Muscle of back (tissue), 13 donors: Measurements from ENCODE around the gene SCAMP3. TPM values are rescaled to one million over a fixed set of nuclear protein-coding genes. Genes with fewer than 3 reads are reported as not detected.
"Not testable (repeated sequence)": the region's sequence is repeated elsewhere in the genome, so short reads cannot be mapped to it uniquely, and the experiment has no call there.

Source experiments
- DNase-seq, 3 donors: peaks; one replicate each; pipeline versions ENCODE4 v3.0.0 to v3.0.0-alpha.2; 2013
- long read RNA-seq, 9 donors: transcript quantifications; one replicate each; lab custom pipeline, GENCODE V29; 2026
- polyA plus RNA-seq, 10 donors: library from polyadenylated mRNA; unstranded; fragments of 120-200 nt; gene quantifications; one replicate each; pipeline ENCODE4 v1.2.1, GENCODE V29; 2013; ENCODE audit not compliant: insufficient read length in 10 of 10

Gene SCAMP3
- 10 to 100 TPM; 39.1 to 50.0 (median 40.8) TPM for polyA plus RNA-seq
- long read RNA-seq, donor 1, transcript SCAMP3-201 (9 exons, 1,446 nt), result major isoform, 7 of 12 reads
- long read RNA-seq, donor 1, partial matches to known transcripts, result 0 of 12 reads
- long read RNA-seq, donor 1, other reads (novel, unspliced or antisense), result 0 of 12 reads
- long read RNA-seq, donor 2, transcript SCAMP3-201 (9 exons, 1,446 nt), result major isoform, 9 of 12 reads
- long read RNA-seq, donor 2, partial matches to known transcripts, result 0 of 12 reads
- long read RNA-seq, donor 2, other reads (novel, unspliced or antisense), result 0 of 12 reads
- long read RNA-seq, donor 3, result 0 reads
- long read RNA-seq, donor 4, transcript SCAMP3-201 (9 exons, 1,446 nt), result major isoform, 6 of 10 reads
- long read RNA-seq, donor 4, partial matches to known transcripts, result 0 of 10 reads
- long read RNA-seq, donor 4, other reads (novel, unspliced or antisense), result 0 of 10 reads
- long read RNA-seq, donor 5, transcript SCAMP3-201 (9 exons, 1,446 nt), result major isoform, 8 of 10 reads
- long read RNA-seq, donor 5, partial matches to known transcripts, result 0 of 10 reads
- long read RNA-seq, donor 5, other reads (novel, unspliced or antisense), result 0 of 10 reads
- long read RNA-seq, donor 6, transcript SCAMP3-201 (9 exons, 1,446 nt), result major isoform, 15 of 19 reads
- long read RNA-seq, donor 6, partial matches to known transcripts, result 0 of 19 reads
- long read RNA-seq, donor 6, other reads (novel, unspliced or antisense), result 0 of 19 reads
- long read RNA-seq, donor 7, transcript SCAMP3-201 (9 exons, 1,446 nt), result major isoform, 6 of 13 reads
- long read RNA-seq, donor 7, partial matches to known transcripts, result 6 of 13 reads
- long read RNA-seq, donor 7, other reads (novel, unspliced or antisense), result 0 of 13 reads
- long read RNA-seq, donor 8, transcript SCAMP3-201 (9 exons, 1,446 nt), result major isoform, 6 of 11 reads
- long read RNA-seq, donor 8, partial matches to known transcripts, result 0 of 11 reads
- long read RNA-seq, donor 8, other reads (novel, unspliced or antisense), result 0 of 11 reads
- long read RNA-seq, donor 9, partial matches to known transcripts, result 0 of 1 reads
- long read RNA-seq, donor 9, other reads (novel, unspliced or antisense), result 0 of 1 reads

GRCh38 chr1:155261852-155262673 is at the start of gene SCAMP3:
Gene SCAMP3, minus strand, starts transcription at chr1:155262360. Its CDS starts 209 bp downstream, at chr1:155262151.
- peak; percentile 96 to 98 (median 98) for DNase-seq

- DNase-seq, result no peak
These were observed 47.4 kb upstream of the SCAMP3 start for GRCh38 chr1:155309423-155310021.

- peak; percentile 99 to 100 (median 99) for DNase-seq
These were observed 46.6 kb upstream of the SCAMP3 start, which contains the start of gene FDPS for GRCh38 chr1:155308493-155309422. Gene FDPS, plus strand, starts transcription at chr1:155308866. Its CDS starts 924 bp downstream, at chr1:155309790.

- DNase-seq, result peak; percentile 28 to 72 (median 45)
These were observed 45.1 kb upstream of the SCAMP3 start for GRCh38 chr1:155307247-155307740.

- no peak for DNase-seq
These were observed 43.8 kb upstream of the SCAMP3 start for GRCh38 chr1:155305881-155306391.

GRCh38 chr1:155304558-155305063 is 42.5 kb upstream of the SCAMP3 start:
- no peak for DNase-seq

GRCh38 chr1:155301342-155301841 is 39.2 kb upstream of the SCAMP3 start, which contains the start of gene PKLR:
Gene PKLR, minus strand, starts transcription at chr1:155301438. Its CDS starts 43 bp downstream, at chr1:155301395.
- no peak for DNase-seq

- no peak for DNase-seq
These were observed 38.6 kb upstream of the SCAMP3 start for GRCh38 chr1:155300553-155301329.

GRCh38 chr1:155300024-155300423 is 37.9 kb upstream of the SCAMP3 start:
- DNase-seq, result no peak

GRCh38 chr1:155297384-155297783 is 35.2 kb upstream of the SCAMP3 start:
- DNase-seq, result no peak

- DNase-seq, result no peak
These were observed 34.5 kb upstream of the SCAMP3 start for GRCh38 chr1:155296661-155297060.

- no peak for DNase-seq
These were observed 33.7 kb upstream of the SCAMP3 start for GRCh38 chr1:155295942-155296267.

- DNase-seq, result no peak
These were observed 33.2 kb upstream of the SCAMP3 start for GRCh38 chr1:155295183-155295941.

- DNase-seq, result no peak
These were observed 32.5 kb upstream of the SCAMP3 start for GRCh38 chr1:155294520-155295182.

GRCh38 chr1:155293086-155293749 is 31.1 kb upstream of the SCAMP3 start:
- no peak for DNase-seq

GRCh38 chr1:155291006-155291405 is 28.8 kb upstream of the SCAMP3 start:
- not testable (repeated sequence) for DNase-seq
